Astrocyte of the spinal cord (primary cell): ENCODE results near the gene RETN.

Source experiments
- DNase-seq: peaks from one replicate; pipeline ENCODE4 v3.0.0; 2011; ENCODE audit warnings: low read depth, low spot score
- H3K4me3 ChIP-seq: 2 replicates; pipeline ENCODE4 v1.5.1; 2011; ENCODE audit warnings: low read depth, mild to moderate bottlenecking, low read length, moderate library complexity
- in situ Hi-C: cut with HindIII; loops from 2 replicates; pipeline ENCODE4 v1.10.0; 2017; ENCODE audit warnings: low sequenced_read_pairs
- TF ChIP-seq, protein P1 (sequence below): IDR thresholded peaks from 2 replicates; pipeline ENCODE4 v1.5.1; 2012; ENCODE audit warnings: low read depth, mild to moderate bottlenecking, low read length, inconsistent platforms

Gene RETN

DNA sequence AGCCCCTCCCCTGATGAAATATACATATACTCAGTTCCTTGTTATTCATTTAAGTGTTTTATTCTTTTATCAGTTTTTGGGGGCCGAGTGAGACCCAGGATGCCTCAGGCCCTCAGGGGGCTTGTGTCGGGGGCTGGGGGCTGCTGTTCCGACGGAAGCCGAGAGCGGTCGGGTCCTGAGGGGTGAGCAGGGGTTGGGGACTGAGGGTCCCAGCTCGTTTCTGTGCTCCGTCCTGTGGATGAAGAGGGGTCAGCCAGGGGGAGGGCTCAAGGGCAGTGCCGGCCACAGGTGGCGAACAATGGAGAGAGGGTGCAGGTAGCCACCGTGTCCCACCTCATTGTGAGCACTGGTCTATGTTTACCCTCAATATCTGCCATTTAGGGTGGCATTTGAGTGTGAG is 37.3 kb upstream of the RETN start:
- in situ Hi-C loops = no loop called here
- DNase-seq = no peak
- no peak overlapping the region for H3K4me3 ChIP-seq
- TF ChIP-seq, protein P1, sequence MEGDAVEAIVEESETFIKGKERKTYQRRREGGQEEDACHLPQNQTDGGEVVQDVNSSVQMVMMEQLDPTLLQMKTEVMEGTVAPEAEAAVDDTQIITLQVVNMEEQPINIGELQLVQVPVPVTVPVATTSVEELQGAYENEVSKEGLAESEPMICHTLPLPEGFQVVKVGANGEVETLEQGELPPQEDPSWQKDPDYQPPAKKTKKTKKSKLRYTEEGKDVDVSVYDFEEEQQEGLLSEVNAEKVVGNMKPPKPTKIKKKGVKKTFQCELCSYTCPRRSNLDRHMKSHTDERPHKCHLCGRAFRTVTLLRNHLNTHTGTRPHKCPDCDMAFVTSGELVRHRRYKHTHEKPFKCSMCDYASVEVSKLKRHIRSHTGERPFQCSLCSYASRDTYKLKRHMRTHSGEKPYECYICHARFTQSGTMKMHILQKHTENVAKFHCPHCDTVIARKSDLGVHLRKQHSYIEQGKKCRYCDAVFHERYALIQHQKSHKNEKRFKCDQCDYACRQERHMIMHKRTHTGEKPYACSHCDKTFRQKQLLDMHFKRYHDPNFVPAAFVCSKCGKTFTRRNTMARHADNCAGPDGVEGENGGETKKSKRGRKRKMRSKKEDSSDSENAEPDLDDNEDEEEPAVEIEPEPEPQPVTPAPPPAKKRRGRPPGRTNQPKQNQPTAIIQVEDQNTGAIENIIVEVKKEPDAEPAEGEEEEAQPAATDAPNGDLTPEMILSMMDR = no peak

DNA sequence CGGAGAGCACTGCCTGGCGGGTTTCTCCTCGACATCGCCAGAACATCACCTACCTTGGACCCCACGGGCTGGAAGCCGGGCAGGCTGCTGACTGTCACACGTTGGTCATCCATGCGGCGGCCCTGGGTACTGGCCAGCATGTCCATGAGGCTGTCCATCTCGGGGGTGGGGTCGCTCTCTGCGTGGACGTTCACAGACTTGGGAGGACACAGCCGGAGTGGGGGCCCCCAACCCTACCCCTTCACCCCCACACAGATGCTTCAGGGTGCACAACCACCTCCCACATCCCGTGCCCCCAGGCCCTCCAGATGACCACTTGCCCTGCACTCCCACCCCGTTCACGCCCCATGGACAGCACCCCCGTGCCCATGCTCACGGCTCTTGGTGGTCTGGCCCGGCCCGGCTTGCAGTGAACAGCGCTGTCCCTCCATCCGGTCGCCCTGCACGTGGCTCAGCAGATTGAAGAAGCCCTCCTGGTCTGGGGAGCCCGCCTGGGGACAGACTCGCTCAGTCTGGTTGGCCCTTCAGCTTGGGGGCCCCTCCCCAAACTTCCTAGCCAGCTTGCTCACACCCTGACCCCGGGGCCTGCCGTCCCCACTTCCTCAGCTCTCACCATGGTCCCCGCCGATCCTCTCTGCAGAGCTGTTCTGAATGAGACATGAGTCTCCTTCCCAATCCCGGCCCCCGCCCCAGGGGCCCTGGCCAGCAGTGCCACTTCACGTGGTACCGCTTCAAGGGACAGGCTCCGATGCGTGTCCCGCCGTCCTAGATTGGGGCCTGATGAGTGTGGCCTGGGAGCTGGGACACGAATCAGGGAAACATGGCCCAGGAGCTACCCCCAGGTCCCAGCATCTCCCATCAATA is 36.3 kb upstream of the RETN start:
- in situ Hi-C loops = no loop called here
- H3K4me3 ChIP-seq = no peak overlapping the region
- DNase-seq = no peak
- TF ChIP-seq, protein P1 = no peak

DNA sequence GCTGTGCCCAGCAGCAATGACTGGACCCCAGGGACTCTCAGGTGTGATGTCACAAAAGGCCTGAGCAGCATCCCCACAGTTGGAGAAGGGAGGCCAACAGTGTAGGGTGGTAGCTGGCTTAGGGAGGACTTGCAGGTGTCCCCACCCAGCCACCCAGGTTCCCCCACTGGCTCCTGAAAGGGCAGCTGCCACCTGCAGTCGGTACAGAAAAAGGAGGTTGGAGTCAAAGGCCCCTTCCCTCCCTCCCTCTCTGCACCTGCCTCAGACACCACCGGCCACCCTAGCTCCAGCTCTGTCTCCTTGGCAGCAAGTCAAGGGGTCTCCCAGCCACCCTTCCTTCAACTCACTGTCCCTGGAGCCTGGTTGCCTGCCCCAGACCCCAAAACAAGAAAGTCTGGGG is 35.2 kb upstream of the RETN start, which contains the start of gene PCP2:
Gene PCP2 (minus strand): TSS at position 22 of the 400 bp plus-strand sequence. CDS start 262 bp downstream, outside the sequence.
- in situ Hi-C loops = no loop called here
- no peak for DNase-seq
- H3K4me3 ChIP-seq = no peak within 1 kb of the TSS
- TF ChIP-seq, protein P1 = no peak

DNA sequence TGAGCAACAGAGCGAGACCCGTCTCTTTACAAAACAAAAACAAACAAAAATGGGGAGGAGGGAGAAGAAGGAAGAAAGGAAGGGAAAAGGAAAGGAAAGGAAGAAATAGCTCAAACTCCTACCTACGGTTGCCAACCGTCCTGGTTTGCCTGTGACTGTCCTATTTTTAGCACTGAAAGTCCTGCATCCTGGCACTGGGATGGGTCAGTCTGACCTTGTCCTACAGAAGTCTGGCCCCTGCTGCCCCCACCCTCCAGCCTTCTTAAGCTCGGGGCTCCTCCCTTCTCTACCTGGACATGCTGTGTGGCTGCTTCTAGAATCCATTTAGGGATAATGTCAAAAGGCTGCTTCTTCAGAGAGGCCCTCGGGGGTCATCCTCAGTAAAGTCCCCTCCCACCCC is 33.2 kb upstream of the RETN start:
- H3K4me3 ChIP-seq = no peak overlapping the region
- in situ Hi-C loops = no loop called here
- TF ChIP-seq, protein P1 = no peak
- no peak for DNase-seq

DNA sequence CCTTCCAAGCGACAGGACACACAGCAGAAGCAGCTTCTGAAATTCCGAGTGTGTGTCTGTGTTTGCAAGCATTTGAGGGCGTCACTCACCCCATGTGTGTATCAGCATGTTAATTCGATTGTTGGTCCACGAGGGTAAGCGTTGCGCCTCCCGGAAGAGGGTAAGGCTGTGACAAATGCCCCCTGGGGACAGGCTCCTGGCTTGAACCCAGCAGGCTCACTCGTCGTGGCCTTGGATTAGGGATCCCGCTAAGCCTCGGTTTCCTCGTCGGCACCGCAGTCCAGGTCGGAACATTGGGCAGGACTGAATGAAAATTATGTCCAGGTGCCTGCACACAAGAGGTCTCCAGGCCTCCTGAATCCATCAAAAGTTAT is 32.5 kb upstream of the RETN start:
- in situ Hi-C loops = no loop called here
- no peak for DNase-seq
- TF ChIP-seq, protein P1 = no peak
- H3K4me3 ChIP-seq = peak overlapping the region; percentile 18

DNA sequence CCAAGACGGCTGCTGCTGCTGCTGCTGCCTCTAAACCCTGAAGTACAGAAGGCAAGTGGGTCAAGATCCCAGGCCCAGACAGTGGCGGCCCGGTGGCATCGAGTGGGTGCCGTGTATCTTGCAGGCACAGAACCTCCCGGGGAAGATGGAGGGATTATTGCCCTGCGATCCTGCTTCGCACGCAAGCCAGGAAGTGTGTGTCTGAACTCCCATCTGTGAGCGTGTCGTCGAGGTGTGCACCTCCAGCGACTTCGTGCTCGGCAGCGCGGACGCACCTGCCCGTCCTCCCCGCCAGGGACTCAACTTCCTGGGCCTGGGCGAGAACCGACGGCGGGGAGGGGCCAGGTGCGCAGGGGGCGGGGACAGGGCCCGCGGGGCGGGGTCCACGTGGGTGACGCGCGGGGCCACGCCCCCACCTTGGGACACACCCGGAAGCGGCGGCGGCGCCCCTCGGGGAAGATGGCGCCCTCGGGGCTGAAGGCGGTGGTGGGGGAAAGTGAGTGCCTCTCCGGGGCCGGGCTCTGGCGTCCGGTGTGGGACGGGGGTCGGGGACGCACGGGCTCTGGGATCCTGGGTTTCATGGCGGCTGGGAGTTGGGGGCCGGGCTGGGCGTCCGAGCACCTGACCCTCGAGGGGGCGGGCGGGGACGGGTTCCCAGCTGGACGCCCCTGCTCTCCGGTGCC is 32.0 kb upstream of the RETN start, which contains the start of gene STXBP2:
Gene STXBP2 (plus strand): TSS at position 420 of the 683 bp plus-strand sequence. CDS start 40 bp downstream, at position 460.
- no peak for DNase-seq
- TF ChIP-seq, protein P1 = no peak
- H3K4me3 ChIP-seq = peak within 1 kb of the TSS; percentile 29
- in situ Hi-C loops = no loop called here
